DLD1 (cell line): ENCODE data around the gene BMP6.

Source experiments
- in situ Hi-C: cut with HindIII; loops from 2 replicates; pipeline ENCODE4 v1.10.0; 2017; ENCODE audit warnings: low sequenced_read_pairs

Gene BMP6

GRCh38 chr6:7917729-7918128, 191.8 kb downstream of the BMP6 start:
- in situ Hi-C loops = no loop called here

GRCh38 chr6:7918403-7918802, 192.5 kb downstream of the BMP6 start:
- in situ Hi-C loops = no loop called here

- in situ Hi-C loops = no loop called here
These were observed 194.0 kb downstream of the BMP6 start for GRCh38 chr6:7919871-7920270.

GRCh38 chr6:7920425-7920824, 194.5 kb downstream of the BMP6 start:
- in situ Hi-C loops = no loop called here

GRCh38 chr6:7921046-7921445, 195.1 kb downstream of the BMP6 start:
- in situ Hi-C loops = no loop called here

- in situ Hi-C loops = no loop called here
These were observed 195.8 kb downstream of the BMP6 start for GRCh38 chr6:7921632-7922092.

- in situ Hi-C loops = no loop called here
These were observed 196.7 kb downstream of the BMP6 start for GRCh38 chr6:7922596-7922995.

- in situ Hi-C loops = no loop called here
These were observed 199.0 kb downstream of the BMP6 start for GRCh38 chr6:7924867-7925266.
